ENCODE results near the gene ADAMTSL5.

DNA sequence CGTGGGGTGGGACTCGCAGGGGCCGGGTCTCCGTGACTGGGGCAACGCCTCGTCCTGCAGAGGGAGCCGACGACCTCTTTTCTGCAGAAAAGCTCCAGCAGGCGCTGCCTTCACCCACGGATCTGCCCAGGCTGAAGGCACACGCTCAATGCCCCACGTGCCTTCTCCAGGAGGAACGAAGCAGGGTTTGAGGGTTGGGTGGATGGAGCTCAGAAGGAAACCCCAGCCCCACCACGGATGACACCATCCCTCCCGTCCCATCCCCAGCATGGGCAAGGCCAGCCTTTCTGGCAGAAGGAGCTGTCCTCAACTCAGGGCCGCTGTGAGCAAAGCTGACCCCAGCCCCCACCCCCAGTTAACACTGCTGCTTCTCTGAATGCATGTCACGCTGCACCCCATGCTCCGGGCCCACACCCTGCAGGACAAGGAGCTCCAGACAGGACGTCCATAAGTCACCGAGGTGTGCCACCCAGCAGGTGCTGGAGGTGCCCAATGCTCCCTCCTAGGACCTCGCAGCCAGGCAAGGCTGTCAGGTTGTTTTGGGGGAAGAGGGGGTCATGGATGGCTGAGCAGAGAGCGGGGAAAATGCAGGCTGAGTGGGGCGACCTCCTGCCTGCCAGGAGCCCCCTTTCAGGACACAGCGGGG, 41.2 kb downstream of the ADAMTSL5 start:
- TF ChIP-seq, protein P1, sequence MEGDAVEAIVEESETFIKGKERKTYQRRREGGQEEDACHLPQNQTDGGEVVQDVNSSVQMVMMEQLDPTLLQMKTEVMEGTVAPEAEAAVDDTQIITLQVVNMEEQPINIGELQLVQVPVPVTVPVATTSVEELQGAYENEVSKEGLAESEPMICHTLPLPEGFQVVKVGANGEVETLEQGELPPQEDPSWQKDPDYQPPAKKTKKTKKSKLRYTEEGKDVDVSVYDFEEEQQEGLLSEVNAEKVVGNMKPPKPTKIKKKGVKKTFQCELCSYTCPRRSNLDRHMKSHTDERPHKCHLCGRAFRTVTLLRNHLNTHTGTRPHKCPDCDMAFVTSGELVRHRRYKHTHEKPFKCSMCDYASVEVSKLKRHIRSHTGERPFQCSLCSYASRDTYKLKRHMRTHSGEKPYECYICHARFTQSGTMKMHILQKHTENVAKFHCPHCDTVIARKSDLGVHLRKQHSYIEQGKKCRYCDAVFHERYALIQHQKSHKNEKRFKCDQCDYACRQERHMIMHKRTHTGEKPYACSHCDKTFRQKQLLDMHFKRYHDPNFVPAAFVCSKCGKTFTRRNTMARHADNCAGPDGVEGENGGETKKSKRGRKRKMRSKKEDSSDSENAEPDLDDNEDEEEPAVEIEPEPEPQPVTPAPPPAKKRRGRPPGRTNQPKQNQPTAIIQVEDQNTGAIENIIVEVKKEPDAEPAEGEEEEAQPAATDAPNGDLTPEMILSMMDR (IDR thresholded peaks at IDR 0.05), result no peak
- no peak for TF ChIP-seq POLR2A (IDR thresholded peaks at IDR 0.05)
